NB4 (cell line): ENCODE measurements around the gene LRRIQ1.

Experiments
- DNase-seq: peaks from one replicate; pipeline ENCODE4 v3.0.0; 2010; ENCODE audit warnings: low read depth
- H3K4me3 ChIP-seq: one replicate; pipeline ENCODE4 v1.5.1; 2011; ENCODE audit warnings: mild to moderate bottlenecking, low read depth, low read length, moderate library complexity
- CTCF ChIP-seq: IDR thresholded peaks from one replicate; pipeline ENCODE4 v1.5.1; 2012; ENCODE audit warnings: low read depth, low read length
- MYC ChIP-seq: IDR thresholded peaks from 2 replicates; pipeline ENCODE4 v1.6.1; 2011; ENCODE audit warnings: low read depth, low read length
- POLR2A ChIP-seq: IDR thresholded peaks from 2 replicates; pipeline ENCODE4 v1.6.1; 2011; ENCODE audit warnings: mild to moderate bottlenecking; ENCODE audit not compliant: insufficient read length; ENCODE audit errors: extremely low read depth
- TF ChIP-seq, protein P1 (sequence below): IDR thresholded peaks from 2 replicates; pipeline ENCODE4 v1.6.1; 2011; ENCODE audit warnings: low read depth, low read length

The LRRIQ1 gene

DNA sequence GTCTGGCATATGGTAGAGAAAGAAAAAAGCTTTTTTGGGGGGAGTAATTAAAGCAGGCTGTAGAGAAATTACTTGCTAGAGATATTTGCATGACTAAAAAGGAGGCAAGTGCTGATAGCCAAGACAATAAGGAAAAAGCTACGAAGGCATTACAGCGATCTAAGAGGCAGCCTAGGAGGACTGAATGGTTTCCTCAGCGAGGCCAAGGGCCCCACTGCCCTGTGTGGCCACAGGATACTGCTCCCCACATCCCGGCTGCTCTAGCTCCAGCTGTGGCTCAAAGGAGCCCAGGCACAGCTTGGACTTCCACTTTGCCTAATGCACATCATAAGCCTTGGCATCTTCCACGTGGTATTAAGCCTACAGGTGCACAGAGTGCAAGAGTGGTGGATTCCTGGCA is 53.6 kb downstream of the LRRIQ1 start:
- TF ChIP-seq, protein P1, sequence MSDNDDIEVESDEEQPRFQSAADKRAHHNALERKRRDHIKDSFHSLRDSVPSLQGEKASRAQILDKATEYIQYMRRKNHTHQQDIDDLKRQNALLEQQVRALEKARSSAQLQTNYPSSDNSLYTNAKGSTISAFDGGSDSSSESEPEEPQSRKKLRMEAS, result no peak
- TF ChIP-seq CTCF (no peak), POLR2A (no peak), MYC (no peak)
- DNase-seq, result no peak
- no peak overlapping the region for H3K4me3 ChIP-seq

DNA sequence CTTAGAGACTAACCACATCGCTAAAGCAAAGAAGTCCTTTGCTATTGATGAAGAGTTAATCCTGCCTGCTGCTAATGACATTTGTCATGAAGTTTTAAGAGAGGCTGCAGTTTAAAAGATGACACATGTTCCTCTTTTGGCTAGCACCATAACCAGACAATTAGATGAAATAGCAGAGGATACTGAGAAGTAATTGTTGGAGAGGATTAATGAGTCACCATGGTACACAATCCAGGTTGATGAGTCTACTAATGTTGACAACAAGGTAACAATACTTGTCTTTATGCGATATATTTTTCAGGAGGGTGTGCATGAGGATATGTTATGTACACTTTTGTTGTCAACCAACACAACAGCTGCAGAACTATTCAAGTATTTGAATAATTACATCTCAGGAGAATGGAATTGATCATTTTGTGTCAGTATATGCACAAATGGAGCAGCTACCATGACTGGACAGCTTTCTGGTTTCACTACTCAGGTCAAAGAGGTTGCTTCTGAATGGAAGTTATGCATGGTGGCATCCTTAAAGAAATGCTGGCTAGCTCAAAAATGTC is 56.7 kb downstream of the LRRIQ1 start:
- no peak for DNase-seq
- H3K4me3 ChIP-seq, result no peak overlapping the region
- TF ChIP-seq, protein P1, result no peak
- TF ChIP-seq MYC (no peak), CTCF (no peak), POLR2A (no peak)

GRCh38 chr12:85095501-85095900 is 59.4 kb downstream of the LRRIQ1 start:
- no peak for DNase-seq
- no peak overlapping the region for H3K4me3 ChIP-seq
- TF ChIP-seq, protein P1, result no peak
- TF ChIP-seq CTCF (no peak), POLR2A (no peak), MYC (no peak)

DNA sequence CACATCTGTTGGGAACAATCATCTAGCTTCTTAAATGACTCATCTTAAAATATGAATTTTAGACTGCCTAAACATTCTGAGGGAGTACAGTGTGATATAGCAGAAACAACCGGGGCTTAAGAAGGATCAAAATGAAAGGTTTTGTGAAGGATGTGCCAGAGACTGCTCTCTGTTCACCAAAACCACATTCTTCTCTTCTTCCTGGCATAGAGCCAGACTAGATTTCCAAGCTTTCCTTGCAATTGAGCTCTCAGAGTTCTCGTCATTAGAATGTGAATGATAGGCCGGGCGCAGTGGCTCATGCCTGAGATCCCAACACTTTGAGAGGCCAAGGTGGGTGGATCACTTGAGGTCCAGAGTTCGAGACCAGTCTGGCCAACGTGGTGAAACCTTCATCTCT is 94.5 kb downstream of the LRRIQ1 start:
- TF ChIP-seq, protein P1, result no peak
- TF ChIP-seq MYC (no peak), POLR2A (no peak), CTCF (no peak)
- no peak overlapping the region for H3K4me3 ChIP-seq
- DNase-seq, result no peak

- TF ChIP-seq MYC (no peak), CTCF (no peak), POLR2A (no peak)
- TF ChIP-seq, protein P1, result no peak
- no peak for DNase-seq
- no peak overlapping the region for H3K4me3 ChIP-seq
Measured at GRCh38 chr12:85138833-85139232, 102.7 kb downstream of the LRRIQ1 start.
